ENCODE measurements around the gene STARD5. TPM values are rescaled to one million over a fixed set of nuclear protein-coding genes. Genes with fewer than 3 reads are reported as not detected.

STARD5 gene
- total and polyA plus RNA-seq, 5 experiments from 2014 or later = 3.8 to 12.8 (median 6.9) TPM

- Mint-ChIP-seq H3K4me1 (peaks cover 46 to 96% (median 90%) of the 10 kb centered on the region in 4 donors), H3K9me3 (peaks cover 0 to 1% (median 0%) of the 10 kb centered on the region in 9 donors), H3K27me3 (no peaks in the 10 kb centered on the region), H3K4me3 (peak overlapping the region in 1 of 10 donors; percentile 29), H3K36me3 (peaks cover 26 to 93% (median 67%) of the 10 kb centered on the region in 3 donors), H3K27ac (peak overlapping the region; percentile 63 to 99 (median 93))
- no peak for DNase-seq
- ATAC-seq = no peak
- POLR2A ChIA-PET = interaction anchor here (1.1 to 14.4 kb wide), 7 partner anchors 10 to 41 kb away, joined by 3 to 449 read pairs (median 23); partner anchors contain the start of gene STARD5
Measured at GRCh38 chr15:81308260-81308659, 15.7 kb downstream of the STARD5 start.

GRCh38 chr15:81304226-81304625 lies 19.7 kb downstream of the STARD5 start:
- H3K4me3 Mint-ChIP-seq = peak overlapping the region; percentile 96 to 100 (median 100)
- no peaks in the 10 kb centered on the region for H3K27me3 Mint-ChIP-seq
- DNase-seq (no peak), ATAC-seq (peak; percentile 16 to 26)
- peak overlapping the region; percentile 90 to 99 (median 96) for H3K27ac Mint-ChIP-seq
- H3K9me3 Mint-ChIP-seq = no peaks in the 10 kb centered on the region
- peaks cover 51 to 99% (median 86%) of the 10 kb centered on the region in 3 donors for H3K36me3 Mint-ChIP-seq
- POLR2A ChIA-PET = interaction anchor here (0.6 to 16.9 kb wide), 6 partner anchors 8 to 641 kb away, joined by 3 to 491 read pairs (median 64); partner anchors contain the start of gene STARD5
- peaks cover 36 to 86% (median 82%) of the 10 kb centered on the region in 4 donors for H3K4me1 Mint-ChIP-seq

DNA sequence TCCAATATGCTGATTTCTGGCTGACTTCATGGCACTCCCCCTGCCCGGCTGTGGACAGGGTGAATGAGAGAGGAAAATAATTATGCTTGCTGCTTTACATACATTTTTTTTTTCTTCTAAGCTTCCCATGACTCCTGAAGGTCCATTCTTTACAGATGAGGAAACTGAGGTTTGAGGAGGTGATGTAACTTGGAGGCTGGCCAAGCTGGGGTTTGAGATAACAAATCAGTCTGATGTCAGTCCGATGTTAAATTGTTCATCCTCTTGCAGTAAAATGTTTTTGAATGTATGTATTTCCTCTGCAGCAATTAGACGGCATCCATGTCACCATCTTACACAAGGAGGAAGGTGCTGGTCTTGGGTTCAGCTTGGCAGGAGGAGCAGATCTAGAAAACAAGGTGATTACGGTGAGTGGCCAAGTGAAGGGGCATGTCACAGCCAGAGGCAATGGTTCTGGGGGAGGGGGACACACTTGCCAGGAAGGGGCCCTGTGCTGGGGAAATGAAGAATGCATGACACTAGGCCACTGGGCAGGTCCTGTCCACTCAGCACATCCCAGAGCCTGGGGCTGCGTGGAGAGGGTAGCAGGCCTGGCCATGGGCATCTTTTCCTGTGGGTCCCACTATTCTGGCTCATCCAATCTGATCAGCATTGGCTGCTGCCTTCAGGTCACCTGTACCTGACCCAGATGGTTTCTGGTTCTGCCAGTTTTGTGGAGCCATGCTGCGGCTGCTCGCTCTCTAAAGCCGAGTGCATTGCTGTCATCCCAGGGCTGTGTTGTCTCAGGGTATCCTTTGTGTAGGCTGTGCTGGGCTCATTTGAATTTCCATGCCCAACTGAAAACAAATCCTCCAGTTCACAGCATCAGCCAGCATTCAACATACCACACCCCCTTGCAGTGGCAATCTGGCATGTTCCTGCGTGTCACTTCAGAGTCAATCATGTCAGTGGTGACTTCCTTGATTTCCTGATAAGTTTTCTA lies 20.4 kb downstream of the STARD5 start:
- Mint-ChIP-seq H3K4me1 (peaks cover 38 to 88% (median 75%) of the 10 kb centered on the region in 4 donors), H3K27me3 (no peaks in the 10 kb centered on the region), H3K9me3 (no peaks in the 10 kb centered on the region), H3K4me3 (peak overlapping the region; percentile 96 to 100 (median 100)), H3K36me3 (peaks cover 51 to 99% (median 87%) of the 10 kb centered on the region in 3 donors), H3K27ac (peak overlapping the region; percentile 90 to 100 (median 97))
- DNase-seq (peak in 6 of 10 donors; percentile 35 to 69 (median 42)), ATAC-seq (peak; percentile 63 to 77)
- POLR2A ChIA-PET = interaction anchor here (1.3 to 16.9 kb wide), 9 partner anchors 2 to 303 kb away, joined by 5 to 491 read pairs (median 12); partner anchors contain the start of genes STARD5 and TLNRD1

DNA sequence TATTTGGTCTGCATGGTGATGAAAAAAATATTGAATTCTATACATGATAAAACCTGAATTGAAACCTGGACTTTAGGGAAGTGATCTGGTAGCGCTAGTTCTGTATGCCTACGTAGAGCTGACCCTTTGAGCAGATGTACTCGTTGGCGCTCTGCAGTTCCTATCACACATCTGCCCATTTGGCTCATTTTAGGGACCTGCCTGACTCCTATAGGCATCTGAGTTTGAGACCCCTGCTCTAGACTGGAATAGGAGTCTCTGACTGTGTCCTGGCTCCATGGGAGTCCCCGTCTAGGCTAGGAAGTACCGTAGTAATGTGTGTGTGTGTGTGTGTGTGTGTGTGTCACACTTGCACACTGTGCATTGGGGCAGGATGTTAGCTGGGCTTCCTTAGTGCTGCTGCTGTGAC lies 21.2 kb downstream of the STARD5 start:
- peaks cover 57 to 100% (median 91%) of the 10 kb centered on the region in 3 donors for H3K36me3 Mint-ChIP-seq
- H3K4me1 Mint-ChIP-seq = peaks cover 38 to 87% (median 71%) of the 10 kb centered on the region in 4 donors
- peak in 1 of 10 donors; percentile 57 for DNase-seq
- POLR2A ChIA-PET = interaction anchor here (0.6 to 16.9 kb wide), 12 partner anchors 2 to 303 kb away, joined by 3 to 491 read pairs (median 11); partner anchors contain the start of genes STARD5 and TLNRD1
- H3K4me3 Mint-ChIP-seq = peak overlapping the region; percentile 96 to 100 (median 100)
- peak overlapping the region; percentile 90 to 100 (median 97) for H3K27ac Mint-ChIP-seq
- no peaks in the 10 kb centered on the region for H3K27me3 Mint-ChIP-seq
- ATAC-seq = peak; percentile 15 to 38
- no peaks in the 10 kb centered on the region for H3K9me3 Mint-ChIP-seq

GRCh38 chr15:81301815-81302399 lies 22.0 kb downstream of the STARD5 start:
- H3K4me1 Mint-ChIP-seq = peaks cover 39 to 82% (median 64%) of the 10 kb centered on the region in 4 donors
- no peak for ATAC-seq
- H3K4me3 Mint-ChIP-seq = peak overlapping the region; percentile 96 to 100 (median 100)
- peak overlapping the region; percentile 92 to 100 (median 97) for H3K27ac Mint-ChIP-seq
- H3K36me3 Mint-ChIP-seq = peaks cover 65 to 98% (median 89%) of the 10 kb centered on the region in 3 donors
- no peaks in the 10 kb centered on the region for H3K27me3 Mint-ChIP-seq
- DNase-seq = no peak
- POLR2A ChIA-PET = interaction anchor here (0.6 to 16.9 kb wide), 12 partner anchors 3 to 302 kb away, joined by 3 to 491 read pairs (median 9); partner anchors contain the start of genes STARD5 and TLNRD1
- no peaks in the 10 kb centered on the region for H3K9me3 Mint-ChIP-seq

DNA sequence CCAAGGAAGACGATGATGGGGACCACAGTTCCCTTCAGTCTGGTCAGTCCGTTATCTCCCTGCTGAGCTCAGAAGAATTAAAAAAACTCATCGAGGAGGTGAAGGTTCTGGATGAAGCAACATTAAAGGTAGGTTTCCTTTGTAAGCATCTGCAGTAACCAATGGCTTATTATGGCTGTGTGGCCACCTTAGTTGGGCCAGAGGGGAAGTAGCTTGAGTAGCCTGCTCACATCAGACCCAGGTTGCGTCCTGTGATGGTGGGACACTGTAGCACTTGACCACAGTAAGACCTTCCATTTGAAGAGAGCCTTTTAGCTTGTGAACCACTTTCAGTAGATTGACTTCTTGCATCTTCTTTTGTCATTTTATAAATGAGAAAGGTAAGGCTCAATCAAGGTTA lies 22.6 kb downstream of the STARD5 start:
- POLR2A ChIA-PET = interaction anchor here (1.3 to 16.9 kb wide), 9 partner anchors 4 to 106 kb away, joined by 4 to 491 read pairs (median 13); partner anchors contain the start of gene STARD5
- no peaks in the 10 kb centered on the region for H3K9me3 Mint-ChIP-seq
- H3K4me3 Mint-ChIP-seq = peak overlapping the region; percentile 96 to 100 (median 100)
- ATAC-seq (no peak), DNase-seq (no peak)
- H3K27me3 Mint-ChIP-seq = no peaks in the 10 kb centered on the region
- H3K4me1 Mint-ChIP-seq = peaks cover 41 to 83% (median 63%) of the 10 kb centered on the region in 4 donors
- H3K27ac Mint-ChIP-seq = peak overlapping the region; percentile 92 to 100 (median 97)
- H3K36me3 Mint-ChIP-seq = peaks cover 68 to 94% (median 87%) of the 10 kb centered on the region in 3 donors

DNA sequence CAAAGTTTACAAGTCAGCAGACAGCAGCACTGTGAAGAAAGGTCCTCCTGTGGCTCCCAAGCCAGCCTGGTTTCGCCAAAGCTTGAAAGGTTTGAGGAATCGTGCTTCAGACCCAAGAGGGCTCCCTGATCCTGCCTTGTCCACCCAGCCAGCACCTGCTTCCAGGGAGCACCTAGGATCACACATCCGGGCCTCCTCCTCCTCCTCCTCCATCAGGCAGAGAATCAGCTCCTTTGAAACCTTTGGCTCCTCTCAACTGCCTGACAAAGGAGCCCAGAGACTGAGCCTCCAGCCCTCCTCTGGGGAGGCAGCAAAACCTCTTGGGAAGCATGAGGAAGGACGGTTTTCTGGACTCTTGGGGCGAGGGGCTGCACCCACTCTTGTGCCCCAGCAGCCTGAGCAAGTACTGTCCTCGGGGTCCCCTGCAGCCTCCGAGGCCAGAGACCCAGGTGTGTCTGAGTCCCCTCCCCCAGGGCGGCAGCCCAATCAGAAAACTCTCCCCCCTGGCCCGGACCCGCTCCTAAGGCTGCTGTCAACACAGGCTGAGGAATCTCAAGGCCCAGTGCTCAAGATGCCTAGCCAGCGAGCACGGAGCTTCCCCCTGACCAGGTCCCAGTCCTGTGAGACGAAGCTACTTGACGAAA lies 24.2 kb downstream of the STARD5 start:
- ATAC-seq = no peak
- Mint-ChIP-seq H3K27ac (peak overlapping the region; percentile 92 to 100 (median 98)), H3K27me3 (no peaks in the 10 kb centered on the region), H3K4me1 (peaks cover 52 to 83% (median 64%) of the 10 kb centered on the region in 4 donors), H3K36me3 (peaks cover 68 to 77% (median 77%) of the 10 kb centered on the region in 3 donors), H3K9me3 (no peaks in the 10 kb centered on the region), H3K4me3 (peak overlapping the region; percentile 96 to 100 (median 100))
- POLR2A ChIA-PET = interaction anchor here (0.9 to 16.9 kb wide), 10 partner anchors 3 to 298 kb away, joined by 3 to 491 read pairs (median 4); partner anchors contain the start of gene STARD5
- DNase-seq = no peak

GRCh38 chr15:81299156-81299555 lies 24.8 kb downstream of the STARD5 start:
- Mint-ChIP-seq H3K36me3 (peaks cover 63 to 71% (median 71%) of the 10 kb centered on the region in 3 donors), H3K9me3 (no peaks in the 10 kb centered on the region), H3K4me3 (peak overlapping the region; percentile 96 to 100 (median 100)), H3K27ac (peak overlapping the region; percentile 92 to 100 (median 98)), H3K27me3 (no peaks in the 10 kb centered on the region), H3K4me1 (peaks cover 51 to 83% (median 64%) of the 10 kb centered on the region in 4 donors)
- ATAC-seq (no peak), DNase-seq (no peak)
- POLR2A ChIA-PET = interaction anchor here (0.7 to 16.9 kb wide), 13 partner anchors 3 to 1949 kb away, joined by 3 to 491 read pairs (median 4); partner anchors contain the start of gene STARD5

DNA sequence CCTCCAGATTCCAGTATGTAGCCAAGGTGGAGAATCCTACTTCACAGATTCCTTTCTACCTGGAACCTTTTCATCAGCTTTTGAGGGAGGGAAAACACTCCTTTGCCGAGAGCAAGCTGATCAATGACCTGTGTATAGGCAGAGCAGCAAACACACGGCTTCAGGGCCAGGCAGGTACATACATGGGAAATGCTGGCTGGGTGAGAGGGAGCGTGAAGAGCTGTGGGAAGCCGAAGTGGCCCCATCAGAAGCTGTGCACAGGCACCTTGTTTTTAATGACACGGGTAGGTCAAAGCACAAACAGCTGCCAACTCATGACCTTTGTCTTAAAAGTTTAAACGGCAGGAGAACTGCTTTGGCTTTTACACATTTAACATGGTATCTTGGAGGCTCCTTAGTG lies 25.3 kb downstream of the STARD5 start:
- Mint-ChIP-seq H3K4me3 (peak overlapping the region; percentile 96 to 100 (median 100)), H3K27me3 (no peaks in the 10 kb centered on the region), H3K27ac (peak overlapping the region; percentile 92 to 100 (median 98)), H3K9me3 (no peaks in the 10 kb centered on the region), H3K36me3 (peaks cover 58 to 66% (median 66%) of the 10 kb centered on the region in 3 donors), H3K4me1 (peaks cover 51 to 83% (median 64%) of the 10 kb centered on the region in 4 donors)
- POLR2A ChIA-PET = interaction anchor here (0.7 to 16.9 kb wide), 12 partner anchors 2 to 1949 kb away, joined by 3 to 491 read pairs (median 5); partner anchors contain the start of gene STARD5
- ATAC-seq (no peak), DNase-seq (no peak)

- POLR2A ChIA-PET = interaction anchor here (0.7 to 16.9 kb wide), 11 partner anchors 1 to 1948 kb away, joined by 3 to 491 read pairs (median 6); partner anchors contain the start of gene STARD5
- DNase-seq (no peak), ATAC-seq (no peak)
- Mint-ChIP-seq H3K36me3 (peaks cover 50 to 59% (median 58%) of the 10 kb centered on the region in 3 donors), H3K9me3 (no peaks in the 10 kb centered on the region), H3K4me3 (peak overlapping the region; percentile 96 to 100 (median 100)), H3K27ac (peak overlapping the region; percentile 92 to 100 (median 98)), H3K4me1 (peaks cover 47 to 83% (median 64%) of the 10 kb centered on the region in 4 donors), H3K27me3 (no peaks in the 10 kb centered on the region)
Measured at GRCh38 chr15:81297603-81298575, 26.1 kb downstream of the STARD5 start.
